Right lobe of liver (tissue), 4 donors: ENCODE measurements around the gene PITPNC1.

ENCODE experiments used
- CTCF ChIP-seq, 4 donors: fragments of 200-600 bp in 3 of 4; fragments of 450-650 bp in 1 of 4; IDR thresholded peaks; one replicate each; pipeline versions ENCODE4 v1.5.1 to v1.8.0; 2016 to 2022; ENCODE audit warnings: antibody characterized with exemption in 4 of 4, mild to moderate bottlenecking in 2 of 4
- POLR2A ChIP-seq: fragments of 450-650 bp; IDR thresholded peaks from one replicate; pipeline ENCODE4 v1.6.1; 2017; ENCODE audit warnings: antibody characterized with exemption, mild to moderate bottlenecking
- donor health status: DM: no; HTN: no; CAD: no.
- donor health status: DM: no; HTN: no; CAD: no.
- donor health status: DM: no; HTN: yes; CAD: no.

GRCh38 chr17:67401598-67402504 is 24.8 kb downstream of the PITPNC1 start:
- TF ChIP-seq CTCF (IDR thresholded peaks at IDR 0.05) (no peak), POLR2A (no peak)
